A549 (cell line): ENCODE results near the gene GSG1L. TPM values are rescaled to one million over a fixed set of nuclear protein-coding genes. Genes with fewer than 3 reads are reported as not detected.

Source experiments
- ATAC-seq, 2 experiments: fragments of 200-7000 bp in 1 of 2; fragments of >200 bp in 1 of 2; cut with Nextera tagmentation in 1 of 2; cut with Tn5 transposase in 1 of 2; 3 replicates each; pipeline versions ENCODE4 v1.8.0 to v1.9.1; 2018 to 2020; ENCODE audit warnings: mild to moderate bottlenecking in 1 of 2, moderate library complexity in 1 of 2
- CTCF ChIA-PET: fragments of 300-600 bp; sonication (Branson Sonifier 250); formaldehyde crosslinking; extraction: SDS; loops from one replicate; lab custom pipeline; 2021; ENCODE audit warnings: antibody characterized with exemption, inconsistent platforms; lab: Yijun Ruan, JAX
- POLR2A ChIA-PET: fragments of 350-600 bp; formaldehyde crosslinking; extraction: SDS; loops from one replicate; lab custom pipeline; 2021; ENCODE audit warnings: antibody characterized with exemption, inconsistent platforms; lab: Yijun Ruan, JAX
- DNase-seq, 2 experiments: peaks; one replicate each; pipeline versions ENCODE4 v3.0.0 to v3.0.0-alpha.2; 2011 to 2016; ENCODE audit warnings: low read depth in 1 of 2, low spot score in 1 of 2
- FAIRE-seq: peaks from 2 replicates; lab custom pipeline; 2011; peaks lifted over from hg19 to GRCh38; lab: Jason Lieb, UNC
- H3K27ac ChIP-seq, 2 experiments: fragments of >200 bp; sonication (Bioruptor Twin); formaldehyde crosslinking; 3 replicates each; pipeline ENCODE4 v1.5.1; 2016 to 2017
- H3K4me1 ChIP-seq: fragments of >200 bp; sonication (Bioruptor Twin); formaldehyde crosslinking; 3 replicates; pipeline ENCODE4 v1.6.1; 2016
- H3K4me2 ChIP-seq: fragments of >200 bp; sonication (Bioruptor Twin); formaldehyde crosslinking; 3 replicates; pipeline ENCODE4 v1.6.1; 2016
- H3K4me3 ChIP-seq: fragments of >200 bp; sonication (Bioruptor Twin); formaldehyde crosslinking; 3 replicates; pipeline ENCODE4 v1.5.1; 2016
- H3K9me3 ChIP-seq: fragments of >200 bp; sonication (Bioruptor Twin); formaldehyde crosslinking; 3 replicates; pipeline ENCODE4 v1.6.1; 2016
- ATOH8 ChIP-seq: fragments of 250-450 bp; sonication (Bioruptor Pico); IDR thresholded peaks from 2 replicates; pipeline ENCODE4 v1.5.0; 2020; ENCODE audit warnings: low read depth, mild to moderate bottlenecking, moderate library complexity
- BHLHE40 ChIP-seq: IDR thresholded peaks from 2 replicates; pipeline ENCODE4 v1.6.1; 2012; ENCODE audit warnings: low read depth, low read length, inconsistent platforms
- CBX2 ChIP-seq: fragments of 200-600 bp; sonication (generic); IDR thresholded peaks from 2 replicates; pipeline ENCODE4 v1.6.1; 2016; ENCODE audit warnings: low read depth, mild to moderate bottlenecking, borderline replicate concordance
- CHD4 ChIP-seq: fragments of 200-600 bp; sonication (generic); IDR thresholded peaks from 2 replicates; pipeline ENCODE4 v1.6.1; 2016; ENCODE audit warnings: antibody characterized with exemption, mild to moderate bottlenecking, borderline replicate concordance
- E2F6 ChIP-seq: IDR thresholded peaks from 2 replicates; pipeline ENCODE4 v1.6.1; 2012; ENCODE audit warnings: low read depth, borderline replicate concordance
- EHF ChIP-seq: fragments of 250-450 bp; sonication (Bioruptor Pico); IDR thresholded peaks from 2 replicates; pipeline ENCODE4 v1.5.0; 2020; ENCODE audit warnings: mild to moderate bottlenecking
- HOXA7 ChIP-seq: fragments of 250-450 bp; sonication (Bioruptor Pico); IDR thresholded peaks from 2 replicates; pipeline ENCODE4 v1.5.0; 2020; ENCODE audit warnings: mild to moderate bottlenecking, moderate library complexity
- JUNB ChIP-seq: fragments of >200 bp; sonication (Bioruptor Twin); formaldehyde crosslinking; IDR thresholded peaks from 2 replicates; pipeline ENCODE4 v1.6.1; 2016
- KDM1A ChIP-seq: fragments of 200-600 bp; sonication (generic); IDR thresholded peaks from 2 replicates; pipeline ENCODE4 v1.6.1; 2016; ENCODE audit warnings: low read depth, mild to moderate bottlenecking
- KDM5A ChIP-seq: fragments of 200-600 bp; sonication (generic); IDR thresholded peaks from 2 replicates; pipeline ENCODE4 v1.6.1; 2016; ENCODE audit warnings: antibody characterized with exemption, mild to moderate bottlenecking
- MAFK ChIP-seq: fragments of 450-650 bp; IDR thresholded peaks from 2 replicates; pipeline ENCODE4 v1.6.1; 2014; ENCODE audit not compliant: partially characterized antibody
- NFE2L2 ChIP-seq: fragments of 150-350 bp; conservative IDR thresholded peaks from 2 replicates; pipeline ENCODE4 v1.6.1; 2014; ENCODE audit warnings: low read length
- NPAS2 ChIP-seq: fragments of 250-450 bp; sonication (Bioruptor Pico); IDR thresholded peaks from 2 replicates; pipeline ENCODE4 v1.8.0; 2022; ENCODE audit warnings: mild to moderate bottlenecking, moderate library complexity, borderline replicate concordance
- NR3C1 ChIP-seq: fragments of >200 bp; sonication (Bioruptor Twin); formaldehyde crosslinking; IDR thresholded peaks from 3 replicates; pipeline ENCODE4 v1.6.1; 2017
- REST ChIP-seq: fragments of 200-600 bp; sonication (generic); IDR thresholded peaks from 2 replicates; pipeline ENCODE4 v1.6.1; 2016; ENCODE audit warnings: antibody characterized with exemption, mild to moderate bottlenecking, moderate library complexity
- SMC3 ChIP-seq: fragments of >200 bp; sonication (Bioruptor Twin); formaldehyde crosslinking; IDR thresholded peaks from 3 replicates; pipeline ENCODE4 v1.6.1; 2018; ENCODE audit warnings: inconsistent platforms
- ZFP36 ChIP-seq: fragments of 450-650 bp; IDR thresholded peaks from 2 replicates; pipeline ENCODE4 v1.6.1; 2014; ENCODE audit warnings: borderline replicate concordance; ENCODE audit not compliant: partially characterized antibody
- ZNF302 ChIP-seq: fragments of 250-450 bp; sonication (Bioruptor Pico); IDR thresholded peaks from 2 replicates; pipeline ENCODE4 v1.9.0; 2021; ENCODE audit warnings: inconsistent platforms, mild to moderate bottlenecking, moderate library complexity
- ZSCAN20 ChIP-seq: fragments of 250-450 bp; sonication (Bioruptor Pico); IDR thresholded peaks from 2 replicates; pipeline ENCODE4 v1.8.0; 2022; ENCODE audit warnings: mild to moderate bottlenecking, moderate library complexity
- WGBS: methylation state at CpG from one replicate; pipeline ENCODE4 v1.1.6; 2017; ENCODE audit errors: missing lambda C conversion rate; 5-methylcytosine and 5-hydroxymethylcytosine counted together
- polyA plus RNA-seq, 4 experiments: library from polyadenylated mRNA; depleted of rRNA in 3 of 4; stranded (reverse); fragments of >200 nt; fragmentation: RNase III in 1 of 4; extraction: RNeasy Plus Mini Kit Qiagen cat#74134 plus additional on column Dnase treatment in 1 of 4; gene quantifications; 2 replicates in 3 of 4; 3 replicates in 1 of 4; pipeline ENCODE4 v1.2.3, GENCODE V29; 2011 to 2017
- TF ChIP-seq, protein P1 (sequence below): fragments of 450-650 bp; IDR thresholded peaks from 2 replicates; pipeline ENCODE4 v1.6.1; 2014; ENCODE audit warnings: antibody characterized with exemption
- TF ChIP-seq, protein P2 (sequence below): fragments of 250-450 bp; sonication (Bioruptor Pico); IDR thresholded peaks from 2 replicates; pipeline ENCODE4 v1.5.0; 2021; ENCODE audit warnings: mild to moderate bottlenecking, moderate library complexity, borderline replicate concordance

The GSG1L gene
- polyA plus RNA-seq, 2 of the 4 experiments (the other 2 are of a cell fraction), result not detected

DNA sequence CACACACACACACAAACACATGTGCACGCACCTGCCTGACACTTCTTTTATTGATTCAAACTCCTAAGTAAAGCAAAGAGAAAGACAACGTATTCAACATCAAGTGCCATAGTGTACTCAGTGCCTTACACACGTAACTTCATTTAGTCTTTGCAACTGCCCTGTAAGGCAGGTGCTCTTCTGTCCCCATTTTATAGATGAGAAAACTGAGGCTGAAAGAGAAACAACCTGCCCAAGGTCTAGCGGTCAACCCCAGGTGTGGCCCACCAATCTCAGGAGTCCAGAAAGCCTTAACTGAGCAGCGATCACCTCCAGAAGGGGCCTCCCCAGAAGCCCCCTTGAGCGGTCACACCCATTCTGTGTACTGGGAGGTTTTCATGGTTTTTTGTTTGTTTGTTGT lies 10.3 kb upstream of the GSG1L start:
- ChIA-PET CTCF (interaction anchor here (1.3 kb wide), 1 partner anchor 102 kb away, joined by 4 read pairs; no protein-coding TSS in a partner anchor), POLR2A (no interaction called here)
- DNase-seq (no peak), ATAC-seq (no peak), FAIRE-seq (no peak)
- no peak overlapping the region for H3K4me2 ChIP-seq
- 55% methylated on average over 6 of the region's 6 CpGs for WGBS
- no peaks in the 10 kb centered on the region for H3K9me3 ChIP-seq
- H3K4me3 ChIP-seq, result no peak overlapping the region
- H3K4me1 ChIP-seq, result no peaks in the 10 kb centered on the region
- TF ChIP-seq ZSCAN20 (CRISPR knock-in tag) (no peak), EHF (CRISPR knock-in tag) (no peak), HOXA7 (CRISPR knock-in tag) (no peak), KDM5A (no peak), MAFK (no peak), REST (no peak), ZNF302 (CRISPR knock-in tag) (no peak), SMC3 (no peak), KDM1A (no peak), BHLHE40 (no peak), NPAS2 (CRISPR knock-in tag) (no peak), ATOH8 (CRISPR knock-in tag) (no peak), NR3C1 (no peak), NFE2L2 (no peak), CHD4 (no peak), E2F6 (no peak), JUNB (no peak), ZFP36 (no peak)
- TF ChIP-seq, protein P1, sequence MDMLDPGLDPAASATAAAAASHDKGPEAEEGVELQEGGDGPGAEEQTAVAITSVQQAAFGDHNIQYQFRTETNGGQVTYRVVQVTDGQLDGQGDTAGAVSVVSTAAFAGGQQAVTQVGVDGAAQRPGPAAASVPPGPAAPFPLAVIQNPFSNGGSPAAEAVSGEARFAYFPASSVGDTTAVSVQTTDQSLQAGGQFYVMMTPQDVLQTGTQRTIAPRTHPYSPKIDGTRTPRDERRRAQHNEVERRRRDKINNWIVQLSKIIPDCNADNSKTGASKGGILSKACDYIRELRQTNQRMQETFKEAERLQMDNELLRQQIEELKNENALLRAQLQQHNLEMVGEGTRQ, result no peak
- TF ChIP-seq, protein P2, sequence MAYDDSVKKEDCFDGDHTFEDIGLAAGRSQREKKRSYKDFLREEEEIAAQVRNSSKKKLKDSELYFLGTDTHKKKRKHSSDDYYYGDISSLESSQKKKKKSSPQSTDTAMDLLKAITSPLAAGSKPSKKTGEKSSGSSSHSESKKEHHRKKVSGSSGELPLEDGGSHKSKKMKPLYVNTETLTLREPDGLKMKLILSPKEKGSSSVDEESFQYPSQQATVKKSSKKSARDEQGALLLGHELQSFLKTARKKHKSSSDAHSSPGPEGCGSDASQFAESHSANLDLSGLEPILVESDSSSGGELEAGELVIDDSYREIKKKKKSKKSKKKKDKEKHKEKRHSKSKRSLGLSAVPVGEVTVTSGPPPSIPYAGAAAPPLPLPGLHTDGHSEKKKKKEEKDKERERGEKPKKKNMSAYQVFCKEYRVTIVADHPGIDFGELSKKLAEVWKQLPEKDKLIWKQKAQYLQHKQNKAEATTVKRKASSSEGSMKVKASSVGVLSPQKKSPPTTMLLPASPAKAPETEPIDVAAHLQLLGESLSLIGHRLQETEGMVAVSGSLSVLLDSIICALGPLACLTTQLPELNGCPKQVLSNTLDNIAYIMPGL (CRISPR knock-in tag), result no peak
- H3K27ac ChIP-seq, result no peak overlapping the region

DNA sequence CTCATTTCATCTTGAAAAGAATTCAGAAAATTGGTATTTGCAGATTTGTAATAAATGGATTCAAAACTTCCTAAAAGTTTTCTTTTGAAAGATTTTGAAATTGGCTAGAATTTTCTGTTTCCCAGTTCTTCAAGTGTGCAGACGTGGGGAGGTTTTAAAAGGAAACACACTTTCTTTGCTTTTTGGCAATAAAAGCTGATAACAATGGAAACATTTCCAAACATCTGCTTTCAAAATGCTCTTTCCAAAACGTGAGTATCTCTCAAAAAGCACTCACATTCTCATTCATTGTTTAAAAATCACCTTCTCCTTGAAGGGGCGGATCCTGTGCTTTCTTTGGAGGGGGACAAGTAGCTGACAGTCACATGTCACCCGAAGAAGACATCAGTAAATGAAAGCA lies 8.6 kb upstream of the GSG1L start:
- WGBS, result 7% methylated on average over 4 of the region's 4 CpGs

More for the DNA sequence above, 8.6 kb upstream of the GSG1L start:
- no peak overlapping the region for H3K4me2 ChIP-seq
- H3K4me1 ChIP-seq, result no peaks in the 10 kb centered on the region
- ChIA-PET POLR2A (no interaction called here), CTCF (interaction anchor here (0.7 to 6.4 kb wide), 8 partner anchors 8 to 432 kb away, joined by 4 to 74 read pairs (median 15); no protein-coding TSS in a partner anchor)
- ATAC-seq (no peak), FAIRE-seq (no peak), DNase-seq (no peak)
- no peak overlapping the region for H3K4me3 ChIP-seq
- no peaks in the 10 kb centered on the region for H3K9me3 ChIP-seq
- no peak overlapping the region for H3K27ac ChIP-seq
- no peak for TF ChIP-seq CBX2
